GM19452 (cell line): ENCODE results near the gene GRIFIN.

Experiments
- ATAC-seq: cut with Tn5 transposase; IDR thresholded peaks from one replicate; pipeline ENCODE4 v1.9.1; 2021; ENCODE audit not compliant: unreplicated experiment

GRIFIN gene

DNA sequence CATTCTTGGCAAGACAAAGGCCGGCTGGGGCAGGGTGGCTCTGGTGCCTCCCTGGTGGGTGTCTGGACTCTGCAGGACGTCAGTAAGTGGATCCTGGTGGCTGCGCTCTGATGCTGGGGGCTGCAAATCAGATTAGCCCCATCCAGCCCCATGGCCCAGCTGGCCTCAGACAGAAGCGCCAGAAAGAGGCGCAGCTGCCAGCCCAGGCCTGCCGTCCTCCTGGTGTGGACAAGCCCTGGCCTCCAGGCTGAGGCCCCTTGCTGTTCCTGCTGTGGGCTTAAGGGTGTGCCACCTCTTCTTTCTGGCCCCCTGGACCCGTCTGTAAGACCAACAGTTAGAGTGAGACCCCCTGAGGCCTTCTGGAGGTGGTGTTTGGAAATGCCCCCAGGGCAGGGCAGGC is 37.5 kb upstream of the GRIFIN start:
- no peak for ATAC-seq

DNA sequence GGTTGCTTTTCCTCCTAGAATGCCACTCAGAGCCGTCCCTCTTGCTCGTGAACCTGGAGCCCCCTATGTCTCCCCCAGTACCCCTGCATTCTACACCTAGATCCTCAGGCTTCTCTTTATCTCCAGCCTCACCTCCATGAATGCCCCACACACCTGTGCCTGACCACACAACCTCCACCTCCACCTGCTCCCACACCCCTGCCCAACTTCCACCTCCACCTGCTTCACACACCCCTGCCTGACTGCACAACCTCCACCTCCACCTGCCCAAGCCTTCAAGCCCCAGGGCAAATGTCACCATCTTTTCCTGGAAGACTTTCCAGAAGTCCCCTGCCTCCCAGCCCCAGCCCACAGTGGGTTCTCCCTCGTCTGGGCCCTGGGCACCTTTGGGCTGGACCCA is 36.5 kb upstream of the GRIFIN start:
- no peak for ATAC-seq

DNA sequence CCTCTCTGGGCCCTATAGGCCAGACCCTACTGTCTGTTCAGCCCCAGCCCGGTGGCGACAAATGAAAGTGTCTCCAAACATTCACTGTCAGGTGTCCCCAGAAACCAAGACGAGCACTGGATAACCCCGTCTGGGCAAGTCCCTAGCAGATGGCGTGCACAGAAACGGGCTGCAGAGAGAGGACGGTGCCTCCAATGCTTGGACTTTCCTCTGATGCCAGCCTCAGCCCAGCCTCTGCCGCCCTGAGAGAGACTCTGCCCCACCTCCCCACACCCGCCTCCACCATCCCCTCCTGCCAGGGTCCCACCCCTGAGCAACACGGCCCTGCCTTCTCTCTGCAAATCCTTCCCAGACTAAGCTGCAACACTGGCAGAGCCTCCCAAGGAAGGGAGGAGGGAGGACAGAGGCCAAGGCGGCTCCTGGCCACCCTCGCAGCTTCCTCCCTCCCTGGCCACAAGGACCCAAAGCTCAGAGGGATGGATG is 36.0 kb upstream of the GRIFIN start:
- ATAC-seq: no peak

DNA sequence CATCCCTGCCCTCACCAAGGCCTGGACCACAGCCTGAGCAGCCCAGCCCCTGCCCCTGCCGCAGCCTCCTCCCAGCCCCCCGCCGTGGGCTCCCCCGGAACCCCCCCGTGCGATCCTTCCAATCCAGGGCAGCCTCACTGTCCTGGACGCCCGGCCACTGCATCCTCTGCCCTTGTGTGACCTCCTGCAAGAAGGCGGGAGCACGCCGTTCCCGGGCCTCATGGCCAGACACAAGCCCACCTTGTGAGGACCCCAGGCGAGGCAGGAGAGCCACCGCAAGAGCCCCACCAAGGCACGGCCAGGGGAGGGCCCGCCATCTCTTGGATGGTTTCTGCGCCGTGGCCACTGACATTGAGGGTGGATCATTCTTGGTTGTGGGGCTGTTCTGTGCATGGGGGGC is 35.6 kb upstream of the GRIFIN start:
- no peak for ATAC-seq

DNA sequence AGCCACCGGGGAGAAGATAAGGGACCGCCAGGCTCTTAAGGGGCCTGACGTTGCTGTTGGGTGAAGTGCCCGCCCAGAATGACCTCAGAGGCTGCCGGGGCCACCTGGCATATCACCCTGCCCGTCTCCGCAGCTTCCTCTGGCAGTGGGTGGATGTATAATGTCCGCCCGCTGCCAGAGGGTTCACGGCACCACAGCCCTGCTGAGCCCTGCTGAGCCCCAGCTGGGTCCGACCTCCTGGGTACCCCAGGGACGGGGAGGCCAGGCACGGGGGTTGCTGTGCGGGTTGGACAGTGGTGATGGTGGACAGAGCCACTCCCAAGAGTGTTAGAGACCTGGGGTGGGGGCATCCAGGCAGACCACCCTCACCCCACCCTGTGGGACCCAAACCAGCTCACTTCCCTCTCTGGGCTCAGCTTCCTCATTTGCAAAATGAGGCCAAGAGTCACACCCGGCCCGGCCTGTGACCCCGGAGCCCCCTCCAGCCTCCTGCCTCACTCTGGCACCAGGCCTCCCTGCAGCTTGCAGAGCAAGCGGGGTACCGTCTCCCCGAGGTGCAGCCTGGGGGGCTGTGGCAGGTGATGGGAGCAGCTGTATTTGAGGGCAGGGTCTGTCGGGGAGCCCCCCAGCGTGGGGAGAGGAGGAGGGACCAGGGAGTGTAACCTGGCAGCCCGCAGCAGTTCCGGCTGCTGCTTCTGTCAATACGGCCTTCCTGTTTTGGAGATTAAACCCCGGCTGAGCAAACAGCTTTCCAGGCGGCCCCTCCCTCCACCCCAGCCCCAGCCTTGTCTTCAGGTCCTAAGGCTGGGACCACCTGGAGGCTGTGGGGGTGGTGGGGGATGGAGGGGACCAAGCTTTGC is 34.9 kb upstream of the GRIFIN start:
- ATAC-seq: no peak

DNA sequence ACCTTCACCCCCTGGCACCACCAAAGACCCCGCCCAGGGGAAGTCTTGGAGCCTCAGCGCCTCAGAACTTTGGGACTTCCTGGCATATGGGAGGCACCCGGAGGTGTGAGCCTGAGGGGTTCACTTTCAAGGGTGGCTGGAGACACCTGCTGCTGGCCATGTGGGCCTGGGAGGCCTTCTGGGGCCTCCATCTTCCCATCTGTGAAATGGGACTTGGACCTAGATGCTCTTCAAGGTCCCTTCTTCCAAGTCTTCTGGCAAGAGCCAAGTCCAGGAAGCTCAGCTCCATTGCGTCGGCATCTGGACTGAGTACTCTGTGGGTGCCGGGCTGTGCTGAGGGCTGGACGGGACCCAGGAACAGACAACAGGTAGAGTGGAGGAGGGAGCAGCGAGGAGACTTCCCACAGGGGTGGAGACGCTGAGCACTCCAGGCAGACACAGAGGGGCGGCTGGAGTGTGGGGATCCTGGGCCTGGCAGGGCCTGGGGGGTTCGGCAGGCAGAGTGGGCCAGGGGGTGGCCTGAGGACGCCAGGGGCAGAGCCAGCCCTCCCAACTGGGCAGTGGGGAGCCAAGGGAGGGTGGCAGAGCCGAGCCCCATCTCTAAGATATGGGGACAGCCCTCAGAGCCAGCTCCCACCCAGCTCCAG is 34.1 kb upstream of the GRIFIN start:
- no peak for ATAC-seq

DNA sequence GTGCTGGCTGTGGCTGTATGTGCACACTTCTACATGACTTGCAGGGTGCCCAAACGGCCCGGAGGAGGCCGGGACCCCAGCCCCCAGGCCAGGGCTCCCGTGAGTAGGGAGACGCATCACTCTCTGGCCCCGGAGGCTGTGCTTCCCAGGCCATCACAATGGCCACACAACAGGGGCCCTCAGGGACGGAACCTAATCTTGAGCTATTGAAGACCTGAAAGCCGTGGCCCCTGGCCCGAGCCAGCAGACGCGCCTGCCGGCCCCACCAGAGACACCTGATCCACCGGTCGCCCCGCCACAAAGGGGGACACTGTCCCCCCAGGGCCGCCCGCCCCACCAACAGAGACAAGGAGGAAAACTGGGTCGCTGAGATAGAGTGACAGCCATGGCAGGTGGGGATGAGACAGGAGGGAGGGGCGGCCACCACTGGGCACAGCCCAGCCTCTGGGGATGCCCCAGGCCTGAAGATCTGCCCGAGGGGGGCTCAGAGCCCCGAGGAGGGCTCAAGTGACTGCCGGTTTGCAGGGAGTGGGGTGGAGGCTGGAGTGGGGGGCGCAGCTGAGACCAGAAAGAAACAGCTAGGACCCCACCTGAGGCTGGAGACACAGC is 33.2 kb upstream of the GRIFIN start:
- ATAC-seq: no peak

DNA sequence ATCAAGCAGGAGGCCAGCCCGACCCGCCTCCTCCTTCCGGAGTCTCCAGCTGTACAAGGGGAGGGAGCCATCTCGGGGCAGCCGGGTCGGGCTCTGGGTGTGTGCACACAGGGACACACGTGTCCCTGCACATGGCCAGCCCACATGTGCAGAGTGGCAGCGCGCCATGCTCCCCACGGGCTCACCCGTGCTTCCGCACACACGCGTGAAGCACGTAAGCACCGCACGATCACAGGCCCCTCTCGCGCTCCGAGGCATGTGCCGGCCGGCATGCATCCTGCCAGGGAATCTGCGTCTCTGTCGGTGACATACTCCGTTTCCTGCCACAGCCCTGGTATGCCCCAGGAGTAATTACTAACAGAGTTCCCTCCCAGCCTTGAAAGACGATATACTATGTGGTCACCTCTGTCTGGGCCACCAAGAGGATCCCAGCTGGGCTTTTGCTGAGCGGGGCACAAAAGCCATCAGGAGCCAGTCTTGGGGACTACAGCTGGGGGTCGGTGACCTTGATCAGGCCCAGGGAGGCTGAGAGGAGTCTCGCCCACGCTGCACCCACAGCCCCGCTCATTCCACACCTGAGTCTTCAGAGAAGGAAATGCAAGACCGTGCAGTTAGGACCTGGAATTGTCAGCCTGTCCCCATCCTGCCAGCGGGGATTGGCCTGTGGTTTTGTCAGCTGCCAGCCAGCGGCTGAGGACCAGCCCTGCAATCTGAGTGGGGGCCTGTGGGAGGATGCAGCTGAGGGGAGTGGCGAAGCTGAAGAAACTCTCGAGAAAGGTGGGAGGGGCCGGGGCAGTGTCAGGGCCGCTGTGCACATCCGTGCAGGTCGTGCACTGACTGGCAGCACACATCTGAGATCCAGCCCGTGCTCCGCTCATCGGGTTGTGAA is 32.4 kb upstream of the GRIFIN start:
- ATAC-seq: no peak

DNA sequence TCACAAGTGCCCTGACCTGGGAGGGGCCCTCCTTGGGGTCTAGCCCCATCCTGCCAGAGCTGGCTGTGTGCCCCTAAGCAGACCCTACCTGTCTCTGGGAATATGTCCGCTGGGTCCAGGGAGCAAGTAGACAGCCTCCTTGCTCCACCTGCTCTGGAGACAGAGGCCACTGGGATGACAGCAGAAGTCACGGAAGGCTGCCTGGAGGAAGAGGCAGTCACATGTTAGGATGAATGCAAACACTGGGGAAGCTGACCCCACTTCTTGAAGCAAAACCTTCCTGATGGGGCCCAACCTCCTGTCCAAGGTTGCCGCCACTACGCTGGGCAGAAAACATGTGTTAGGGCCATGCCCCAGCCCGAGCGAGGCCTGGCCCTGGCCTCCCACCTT is 31.7 kb upstream of the GRIFIN start:
- ATAC-seq: no peak

DNA sequence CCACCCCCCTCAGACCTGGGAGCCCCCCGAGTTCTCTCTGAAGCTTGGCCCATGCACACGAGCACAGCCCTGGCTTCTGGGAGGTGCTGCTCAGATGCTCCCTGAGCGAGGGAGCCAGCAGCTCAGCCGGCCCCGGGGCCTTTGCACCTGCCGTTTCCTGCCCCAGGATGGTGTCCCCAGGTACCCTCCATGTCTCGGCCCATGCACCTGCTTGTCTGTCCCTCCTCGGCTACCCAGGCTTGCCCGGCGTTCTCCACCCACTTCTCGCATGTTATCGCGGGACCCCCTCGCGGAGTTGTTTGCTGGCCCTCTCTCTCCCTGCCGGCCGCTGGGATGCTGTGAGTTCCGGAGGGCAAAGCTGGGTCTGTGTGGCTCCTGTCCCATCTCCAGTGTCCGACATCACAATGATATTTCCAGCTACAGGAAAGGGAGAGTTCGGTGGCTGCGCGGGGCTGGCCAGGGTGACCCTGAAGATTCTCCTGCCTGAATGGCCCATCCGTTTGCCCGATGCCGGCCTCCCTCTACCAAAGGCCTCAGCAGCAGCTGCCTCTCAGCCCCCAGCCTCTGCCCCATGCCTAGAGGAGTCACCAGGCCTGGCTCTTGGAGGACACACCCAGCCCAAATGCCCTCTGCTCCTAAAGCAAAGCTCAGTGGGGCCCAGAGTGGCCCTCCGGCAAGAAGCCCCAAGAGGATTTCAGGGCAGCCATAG is 31.2 kb upstream of the GRIFIN start:
- ATAC-seq: no peak

DNA sequence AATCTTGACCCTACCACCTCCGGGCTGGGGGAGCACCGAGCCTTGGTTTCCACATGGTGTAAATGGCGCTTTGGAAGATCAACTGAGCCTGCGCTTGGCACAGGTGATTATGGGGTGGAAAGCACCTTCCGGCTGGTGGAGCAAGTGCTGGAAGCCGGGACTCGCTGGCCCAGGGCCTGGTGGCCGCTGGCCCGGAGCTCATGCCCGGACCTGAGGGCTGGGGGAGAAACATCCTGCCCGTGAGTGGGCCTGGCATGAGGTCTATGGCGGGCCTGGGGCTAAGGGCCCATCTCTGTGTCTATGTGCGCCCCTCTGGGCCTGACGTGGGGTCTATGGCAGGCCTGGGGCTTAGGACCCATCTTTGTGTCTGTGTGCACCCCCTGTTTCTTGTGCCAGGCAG is 29.2 kb upstream of the GRIFIN start:
- no peak for ATAC-seq

DNA sequence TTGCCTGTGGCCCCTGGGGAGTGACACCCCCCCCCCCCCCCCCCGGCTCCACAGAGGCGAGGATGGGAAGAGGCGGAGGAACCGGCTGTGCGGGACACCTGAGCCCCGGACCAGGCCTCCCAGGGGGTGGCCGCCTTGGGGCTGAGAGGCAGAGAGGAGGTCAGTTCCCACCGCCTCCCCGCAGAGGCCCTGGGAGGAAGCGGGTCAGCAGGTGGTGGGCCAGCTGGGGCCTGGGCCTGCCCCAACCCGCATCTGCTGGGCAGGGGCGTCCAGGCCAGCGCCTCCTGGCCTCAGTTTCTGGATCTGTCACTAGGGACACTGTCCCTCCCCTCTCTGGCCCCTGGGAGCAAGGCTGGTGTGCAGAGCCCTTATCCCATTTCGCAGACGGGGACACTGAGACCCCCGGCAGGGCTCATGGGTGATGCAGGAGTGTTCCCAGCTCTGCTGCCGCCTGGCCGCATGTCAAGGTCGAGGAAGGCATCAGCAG is 28.7 kb upstream of the GRIFIN start:
- no peak for ATAC-seq

DNA sequence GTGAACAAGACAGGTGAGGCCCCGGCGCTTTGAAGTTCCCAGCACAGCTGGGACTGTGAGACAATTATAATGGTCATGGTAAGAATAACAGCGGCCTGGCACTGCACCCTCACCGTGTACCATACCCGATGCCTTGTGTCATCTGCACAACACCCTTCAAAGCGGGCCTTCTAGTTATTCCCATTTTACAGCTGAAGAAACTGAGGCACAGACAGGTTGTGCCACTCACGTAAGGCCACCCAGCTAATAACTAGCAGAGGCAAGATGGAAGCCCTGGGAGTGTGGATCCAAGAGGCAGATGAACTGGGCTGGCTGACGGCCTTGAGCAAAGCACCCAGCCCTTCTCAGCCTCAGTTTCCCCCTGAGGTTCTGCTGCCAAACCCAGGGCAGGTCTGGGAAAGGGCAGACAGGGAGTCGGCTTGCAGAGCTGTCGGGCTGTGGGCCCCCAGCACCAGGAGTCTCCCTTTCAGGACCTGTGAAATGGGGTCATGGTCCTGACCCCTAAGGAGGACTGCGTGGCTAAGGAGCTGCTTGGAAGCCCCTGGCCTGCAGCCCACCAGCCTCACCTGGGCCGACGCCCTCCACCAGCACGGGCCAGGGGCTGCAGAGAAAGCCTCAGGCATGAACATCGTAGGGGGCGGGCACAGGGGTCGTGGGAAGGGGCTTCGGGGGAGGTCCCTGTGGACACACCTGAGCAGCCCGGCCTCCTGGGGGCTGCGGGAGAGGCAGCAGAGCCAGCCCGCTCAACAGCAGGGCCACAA is 28.1 kb upstream of the GRIFIN start:
- ATAC-seq: no peak

DNA sequence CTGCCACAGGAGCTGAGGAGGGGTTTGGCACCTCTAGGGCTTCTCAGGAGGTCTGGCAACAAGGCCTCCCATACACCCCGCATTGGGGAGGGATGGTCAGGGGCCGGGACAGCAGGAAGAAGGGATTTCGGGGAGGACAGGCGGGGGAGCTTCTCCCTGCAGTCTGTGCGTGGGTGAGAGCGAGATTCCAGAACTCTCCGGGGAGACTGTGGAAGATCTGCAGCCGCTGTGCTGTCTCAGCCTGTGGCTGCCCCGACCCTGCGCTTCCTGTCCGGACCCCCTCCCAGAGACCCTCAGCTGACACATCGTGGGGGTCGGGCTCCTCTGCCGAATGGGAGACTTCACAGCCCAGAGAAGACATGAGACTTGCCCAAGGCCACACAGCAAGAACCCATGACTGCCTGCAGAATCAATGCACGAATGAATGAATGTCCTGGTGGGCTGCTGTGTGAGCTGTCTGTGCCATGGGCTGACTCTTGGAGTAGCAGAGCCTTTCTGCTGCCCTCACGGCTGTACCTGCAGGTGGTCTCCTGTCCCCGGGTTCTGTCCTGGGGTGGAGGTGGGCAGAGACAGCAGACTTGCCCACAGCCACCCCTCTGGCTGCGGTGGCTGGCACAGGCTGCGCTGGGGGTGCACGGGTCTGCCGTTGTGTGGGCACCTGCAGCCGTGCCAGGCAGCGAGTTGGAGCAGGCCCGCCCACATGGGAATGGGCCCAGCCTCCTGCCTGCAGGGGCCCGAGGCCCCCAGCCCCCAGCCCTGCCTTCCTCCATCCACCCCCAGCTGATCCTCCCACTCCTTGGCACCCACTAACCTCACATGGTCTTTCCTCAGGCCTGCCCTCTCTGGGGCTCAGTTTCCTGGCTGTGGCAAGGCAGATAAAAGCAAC is 27.1 kb upstream of the GRIFIN start:
- no peak for ATAC-seq

DNA sequence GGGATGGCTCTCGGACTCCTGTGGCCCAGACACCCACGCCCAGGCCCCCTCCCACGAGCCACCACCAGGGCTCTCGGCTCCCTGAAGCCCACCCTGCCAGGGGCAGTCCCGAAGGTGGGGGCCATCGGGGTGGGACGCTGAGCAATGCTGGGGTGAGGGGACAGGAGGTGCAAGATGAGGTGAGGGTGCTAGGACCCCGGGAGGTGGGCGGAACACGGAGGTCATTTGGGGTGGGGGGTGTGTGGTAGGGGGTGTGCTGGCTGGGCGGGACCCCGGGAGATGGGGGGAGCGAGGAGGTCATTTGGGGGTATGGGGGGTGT is 26.4 kb upstream of the GRIFIN start:
- ATAC-seq: no peak

DNA sequence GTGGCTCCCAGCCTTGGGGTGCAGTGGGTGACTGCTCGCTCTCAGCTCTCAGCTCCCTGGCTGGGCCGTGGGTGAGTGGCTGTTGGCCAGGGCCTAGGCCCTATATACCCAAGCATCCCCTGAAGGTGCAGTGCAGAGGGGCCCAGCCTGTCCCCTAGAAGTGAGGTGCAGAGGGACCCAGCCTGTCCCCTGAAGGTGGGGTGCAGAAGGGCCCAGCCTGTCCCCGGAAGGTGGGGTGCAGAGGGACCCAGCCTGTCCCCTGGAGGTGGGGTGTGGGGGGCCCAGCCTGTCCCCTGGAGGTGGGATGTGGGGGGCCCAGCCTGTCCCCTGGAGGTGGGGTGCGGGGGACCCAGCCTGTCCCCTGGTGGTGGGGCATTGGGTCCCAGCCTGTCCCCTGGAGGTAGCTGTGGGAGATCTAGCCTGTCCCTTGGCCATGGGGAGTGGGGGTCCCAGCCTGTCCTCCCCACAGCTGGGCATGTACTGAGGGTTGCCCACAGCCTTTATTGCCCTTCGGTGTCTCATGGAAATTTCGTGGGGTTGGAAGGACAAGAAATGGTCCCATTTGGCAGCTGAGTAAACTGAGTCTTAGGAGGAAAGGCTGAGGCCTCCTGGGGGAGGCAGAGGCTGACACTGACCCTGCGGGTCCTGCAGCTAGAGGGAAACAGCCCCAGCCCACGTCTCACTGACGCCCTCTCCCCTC is 25.9 kb upstream of the GRIFIN start:
- no peak for ATAC-seq

DNA sequence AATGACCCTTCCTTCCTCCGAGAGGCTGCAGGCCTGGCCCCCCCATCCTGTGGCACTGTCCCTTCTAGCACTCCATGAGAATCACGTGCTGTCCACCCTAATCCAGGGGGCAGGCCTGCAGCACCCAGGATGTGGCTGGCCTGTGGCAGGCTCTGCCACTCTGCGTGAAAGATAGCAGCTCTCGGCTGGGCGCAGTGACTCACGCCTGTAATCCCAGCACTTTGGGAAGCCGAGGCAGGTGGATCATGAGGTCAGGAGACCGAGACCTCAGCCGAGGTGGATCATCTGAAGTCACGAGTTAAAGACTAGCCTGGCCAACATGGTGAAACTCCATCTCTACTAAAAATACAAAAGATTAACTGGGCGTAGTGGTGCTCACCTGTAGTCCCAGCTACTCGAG is 24.5 kb upstream of the GRIFIN start:
- ATAC-seq: no peak

DNA sequence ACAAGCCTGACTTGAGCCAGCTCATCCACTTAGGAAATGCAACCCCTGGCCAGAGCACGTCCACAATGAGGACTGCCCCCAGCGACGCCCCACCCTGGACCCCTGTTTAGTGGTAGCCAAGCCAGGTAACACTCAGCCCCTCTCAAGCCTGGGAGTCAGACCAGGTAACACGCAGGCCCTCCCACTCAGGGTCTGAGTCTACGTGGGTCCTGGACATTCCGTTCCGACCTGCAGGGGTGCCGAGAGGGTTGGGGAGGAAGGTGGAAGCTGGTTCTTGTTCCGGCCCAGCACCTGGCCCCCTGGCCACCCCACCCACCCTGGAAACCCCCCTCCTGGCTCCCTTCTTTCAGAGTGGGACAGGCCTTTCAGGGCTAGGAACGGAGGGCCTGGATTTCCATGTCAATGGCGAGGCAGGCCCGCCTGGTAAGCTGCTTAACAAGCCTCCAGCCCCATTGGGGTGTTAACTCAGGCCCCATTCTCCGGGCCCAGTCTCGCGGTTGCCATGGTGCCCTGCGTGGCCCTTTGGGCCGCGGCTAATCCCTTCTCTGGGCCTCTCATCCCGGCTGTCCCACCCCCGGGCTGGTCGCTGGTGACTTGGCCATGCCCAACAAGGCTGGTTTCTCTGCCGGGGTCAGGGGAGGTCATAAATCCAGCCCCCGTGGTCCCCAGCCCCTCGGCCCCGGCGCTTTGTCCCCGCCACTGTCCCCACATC is 23.7 kb upstream of the GRIFIN start:
- no peak for ATAC-seq
